Neural progenitor cell (in vitro differentiated cells): ENCODE results near the gene ADA. TPM values are rescaled to one million over a fixed set of nuclear protein-coding genes. Genes with fewer than 3 reads are reported as not detected.

Experiments
- DNase-seq: peaks from one replicate; pipeline ENCODE4 v3.0.0-alpha.2; 2016; ENCODE audit warnings: low spot score
- H2AFZ ChIP-seq: fragments of 200-600 bp; sonication (generic); replicated peaks from 2 replicates; pipeline ENCODE4 v1.6.1; 2016; ENCODE audit warnings: antibody characterized with exemption
- H3F3A ChIP-seq: fragments of 200-600 bp; sonication (generic); 2 replicates; pipeline ENCODE4 v1.6.1; 2016; ENCODE audit warnings: antibody characterized with exemption, low read depth
- H3K27ac ChIP-seq: fragments of 200-600 bp; sonication (generic); 2 replicates; pipeline ENCODE4 v1.5.1; 2016; ENCODE audit warnings: mild to moderate bottlenecking
- H3K27me3 ChIP-seq: fragments of 200-600 bp; sonication (generic); 2 replicates; pipeline ENCODE4 v1.6.1; 2016; ENCODE audit warnings: mild to moderate bottlenecking, moderate library complexity
- H3K36me3 ChIP-seq: fragments of 200-600 bp; sonication (generic); 2 replicates; pipeline ENCODE4 v1.5.1; 2016
- H3K4me1 ChIP-seq: fragments of 200-600 bp; sonication (generic); 2 replicates; pipeline ENCODE4 v1.6.1; 2016; ENCODE audit warnings: mixed run types
- H3K4me2 ChIP-seq: fragments of 200-600 bp; sonication (generic); 2 replicates; pipeline ENCODE4 v1.6.1; 2016
- H3K4me3 ChIP-seq: fragments of 200-600 bp; sonication (generic); 2 replicates; pipeline ENCODE4 v1.5.1; 2016
- H3K79me2 ChIP-seq: fragments of 200-600 bp; sonication (generic); 2 replicates; pipeline ENCODE4 v1.6.1; 2016; ENCODE audit warnings: low read depth
- H3K9ac ChIP-seq: fragments of 200-600 bp; sonication (generic); 2 replicates; pipeline ENCODE4 v1.6.1; 2016
- H3K9me3 ChIP-seq: fragments of 200-600 bp; sonication (generic); 2 replicates; pipeline ENCODE4 v1.5.1; 2016; ENCODE audit warnings: low read depth
- H4K20me1 ChIP-seq: fragments of 200-600 bp; sonication (generic); 2 replicates; pipeline ENCODE4 v1.6.1; 2016; ENCODE audit warnings: low read depth
- H3K27ac Mint-ChIP-seq: 3 replicates; pipeline ENCODE4 v1.8.0; 2021; ENCODE audit warnings: mixed read lengths
- H3K27me3 Mint-ChIP-seq: 2 replicates; pipeline ENCODE4 v1.8.0; 2022; ENCODE audit warnings: low read depth, mild to moderate bottlenecking, inconsistent platforms, moderate library complexity, mixed read lengths; ENCODE audit not compliant: insufficient read depth
- H3K36me3 Mint-ChIP-seq: 3 replicates; pipeline ENCODE4 v1.8.0; 2021; ENCODE audit warnings: mixed read lengths
- H3K4me1 Mint-ChIP-seq: 3 replicates; pipeline ENCODE4 v1.8.0; 2021; ENCODE audit warnings: mixed read lengths
- H3K4me3 Mint-ChIP-seq: 3 replicates; pipeline ENCODE4 v1.8.0; 2021; ENCODE audit warnings: mild to moderate bottlenecking, moderate library complexity, mixed read lengths
- H3K9me3 Mint-ChIP-seq: 3 replicates; pipeline ENCODE4 v1.8.0; 2020; ENCODE audit warnings: mixed read lengths
- CTCF ChIP-seq: fragments of 200-600 bp; sonication (generic); IDR thresholded peaks from 2 replicates; pipeline ENCODE4 v1.5.1; 2017; ENCODE audit warnings: antibody characterized with exemption, mild to moderate bottlenecking
- EZH2 ChIP-seq: fragments of 200-600 bp; sonication (generic); IDR thresholded peaks from 2 replicates; pipeline ENCODE4 v1.6.1; 2017; ENCODE audit warnings: antibody characterized with exemption, mild to moderate bottlenecking, moderate library complexity
- EZH2phosphoT487 ChIP-seq: fragments of 200-600 bp; sonication (generic); IDR thresholded peaks from 2 replicates; pipeline ENCODE4 v1.6.1; 2017; ENCODE audit warnings: antibody characterized with exemption
- total RNA-seq: library from RNA; depleted of rRNA; stranded (reverse); fragments of >200 nt; gene quantifications from 2 replicates; pipeline ENCODE4 v1.2.3, GENCODE V29; 2015; ENCODE audit warnings: low replicate concordance

ADA gene
- total RNA-seq, 1 donor from 2014 or later: 29.7 TPM

GRCh38 chr20:44573501-44573869, 78.0 kb downstream of the ADA start:
- Histone ChIP-seq H3K36me3 (no peaks in the 10 kb centered on the region), H3K9ac (no peak overlapping the region), H3K79me2 (peaks cover 4% of the 10 kb centered on the region), H4K20me1 (no peaks in the 10 kb centered on the region), H2AFZ (no peak overlapping the region), H3F3A (no peaks in the 10 kb centered on the region), H3K4me2 (no peak overlapping the region), H3K27ac (no peak overlapping the region), H3K4me1 (no peaks in the 10 kb centered on the region), H3K27me3 (no peaks in the 10 kb centered on the region), H3K9me3 (no peaks in the 10 kb centered on the region), H3K4me3 (no peak overlapping the region)
- Mint-ChIP-seq H3K4me1 (peaks cover 10% of the 10 kb centered on the region), H3K9me3 (peaks cover 1% of the 10 kb centered on the region), H3K4me3 (no peak overlapping the region), H3K36me3 (peaks cover 3% of the 10 kb centered on the region), H3K27me3 (peaks cover 4% of the 10 kb centered on the region), H3K27ac (no peak overlapping the region)
- TF ChIP-seq EZH2phosphoT487: no peak
- TF ChIP-seq CTCF: no peak
- no peak for TF ChIP-seq EZH2
- DNase-seq: no peak

- H3K27ac ChIP-seq: no peak overlapping the region
- Mint-ChIP-seq H3K27ac (no peak overlapping the region), H3K4me3 (no peak overlapping the region), H3K4me1 (peaks cover 9% of the 10 kb centered on the region), H3K36me3 (peaks cover 3% of the 10 kb centered on the region), H3K9me3 (no peaks in the 10 kb centered on the region), H3K27me3 (peaks cover 2% of the 10 kb centered on the region)
- H4K20me1 ChIP-seq: no peaks in the 10 kb centered on the region
- no peak for TF ChIP-seq EZH2
- no peak for TF ChIP-seq CTCF
- TF ChIP-seq EZH2phosphoT487: no peak
- no peak overlapping the region for H3K9ac ChIP-seq
- H3K36me3 ChIP-seq: no peaks in the 10 kb centered on the region
- H3K27me3 ChIP-seq: no peaks in the 10 kb centered on the region
- DNase-seq: no peak
- no peaks in the 10 kb centered on the region for H3F3A ChIP-seq
- H3K9me3 ChIP-seq: no peaks in the 10 kb centered on the region
- H3K4me1 ChIP-seq: no peaks in the 10 kb centered on the region
- H3K79me2 ChIP-seq: peaks cover 5% of the 10 kb centered on the region
- H3K4me2 ChIP-seq: no peak overlapping the region
- H2AFZ ChIP-seq: no peak overlapping the region
- H3K4me3 ChIP-seq: no peak overlapping the region
These were observed 78.7 kb downstream of the ADA start for GRCh38 chr20:44572551-44573500.

- no peak overlapping the region for H3K4me3 ChIP-seq
- DNase-seq: no peak
- H3K9ac ChIP-seq: no peak overlapping the region
- Mint-ChIP-seq H3K36me3 (no peaks in the 10 kb centered on the region), H3K27me3 (peaks cover 2% of the 10 kb centered on the region), H3K4me3 (no peak overlapping the region), H3K9me3 (no peaks in the 10 kb centered on the region), H3K4me1 (peaks cover 9% of the 10 kb centered on the region), H3K27ac (no peak overlapping the region)
- no peaks in the 10 kb centered on the region for H3K36me3 ChIP-seq
- peaks cover 5% of the 10 kb centered on the region for H3K79me2 ChIP-seq
- H3F3A ChIP-seq: no peaks in the 10 kb centered on the region
- H3K9me3 ChIP-seq: no peaks in the 10 kb centered on the region
- H3K27ac ChIP-seq: no peak overlapping the region
- no peaks in the 10 kb centered on the region for H4K20me1 ChIP-seq
- no peaks in the 10 kb centered on the region for H3K4me1 ChIP-seq
- H3K4me2 ChIP-seq: no peak overlapping the region
- H2AFZ ChIP-seq: no peak overlapping the region
- TF ChIP-seq EZH2phosphoT487 (no peak), CTCF (no peak), EZH2 (no peak)
- H3K27me3 ChIP-seq: no peaks in the 10 kb centered on the region
These were observed 80.0 kb downstream of the ADA start for GRCh38 chr20:44571362-44571988.
